Measurements from ENCODE around the gene GHRL.

GHRL gene

GRCh38 chr3:10292505-10293419 is at the start of gene GHRL:
GHRL (minus strand) TSS chr3:10292947; CDS start chr3:10290180, 2,767 bp downstream.
- Histone ChIP-seq H3K4me3 (ENCODE audit: low read length in 2 of 2) (no peak within 1 kb of the TSS), H3K27ac (ENCODE audit: low read length) (no peak within 1 kb of the TSS), H3K36me3 (ENCODE audit: control insufficient read depth in 2 of 2, insufficient read depth in 2 of 2, low read length in 2 of 2) (peaks cover 11 to 23% of the 10 kb centered on the region in 2 donors)

GRCh38 chr3:10341901-10342398 is 49.2 kb upstream of the GHRL start:
- Histone ChIP-seq H3K27ac (ENCODE audit: low read length) (no peak overlapping the region), H3K4me1 (ENCODE audit: control insufficient read depth, insufficient read depth, low read length) (no peaks in the 10 kb centered on the region), H3K4me3 (ENCODE audit: low read length in 2 of 2) (no peak overlapping the region), H3K36me3 (ENCODE audit: control insufficient read depth in 2 of 2, insufficient read depth in 2 of 2, low read length in 2 of 2) (no peaks in the 10 kb centered on the region), H3K9me3 (ENCODE audit: control insufficient read depth in 2 of 2, low read length in 2 of 2) (no peaks in the 10 kb centered on the region), H3K9ac (ENCODE audit: low read length in 2 of 2) (no peak overlapping the region), H3K27me3 (ENCODE audit: control insufficient read depth in 1 of 2, insufficient read depth in 2 of 2, low read length in 2 of 2) (no peaks in the 10 kb centered on the region)

More at GRCh38 chr3:10292505-10293419, at the start of gene GHRL:
- Histone ChIP-seq H3K4me1 (ENCODE audit: control insufficient read depth, insufficient read depth, low read length) (no peaks in the 10 kb centered on the region), H3K9ac (ENCODE audit: low read length in 2 of 2) (no peak within 1 kb of the TSS), H3K9me3 (ENCODE audit: control insufficient read depth in 2 of 2, low read length in 2 of 2) (no peaks in the 10 kb centered on the region), H3K27me3 (ENCODE audit: control insufficient read depth in 1 of 2, insufficient read depth in 2 of 2, low read length in 2 of 2) (no peaks in the 10 kb centered on the region)

- Histone ChIP-seq H3K4me1 (ENCODE audit: control insufficient read depth, insufficient read depth, low read length) (no peaks in the 10 kb centered on the region), H3K9me3 (ENCODE audit: control insufficient read depth in 2 of 2, low read length in 2 of 2) (no peaks in the 10 kb centered on the region), H3K27me3 (ENCODE audit: control insufficient read depth in 1 of 2, insufficient read depth in 2 of 2, low read length in 2 of 2) (no peaks in the 10 kb centered on the region), H3K4me3 (ENCODE audit: low read length in 2 of 2) (no peak overlapping the region), H3K9ac (ENCODE audit: low read length in 2 of 2) (no peak overlapping the region), H3K27ac (ENCODE audit: low read length) (no peak overlapping the region), H3K36me3 (ENCODE audit: control insufficient read depth in 2 of 2, insufficient read depth in 2 of 2, low read length in 2 of 2) (no peaks in the 10 kb centered on the region)
Measured at GRCh38 chr3:10340476-10340875, 47.7 kb upstream of the GHRL start.

GRCh38 chr3:10340046-10340445 is 47.3 kb upstream of the GHRL start:
- Histone ChIP-seq H3K36me3 (ENCODE audit: control insufficient read depth in 2 of 2, insufficient read depth in 2 of 2, low read length in 2 of 2) (no peaks in the 10 kb centered on the region), H3K9me3 (ENCODE audit: control insufficient read depth in 2 of 2, low read length in 2 of 2) (no peaks in the 10 kb centered on the region), H3K27me3 (ENCODE audit: control insufficient read depth in 1 of 2, insufficient read depth in 2 of 2, low read length in 2 of 2) (no peaks in the 10 kb centered on the region), H3K27ac (ENCODE audit: low read length) (no peak overlapping the region), H3K9ac (ENCODE audit: low read length in 2 of 2) (no peak overlapping the region), H3K4me3 (ENCODE audit: low read length in 2 of 2) (no peak overlapping the region), H3K4me1 (ENCODE audit: control insufficient read depth, insufficient read depth, low read length) (no peaks in the 10 kb centered on the region)

GRCh38 chr3:10339376-10339955 is 46.7 kb upstream of the GHRL start:
- Histone ChIP-seq H3K36me3 (ENCODE audit: control insufficient read depth in 2 of 2, insufficient read depth in 2 of 2, low read length in 2 of 2) (no peaks in the 10 kb centered on the region), H3K27me3 (ENCODE audit: control insufficient read depth in 1 of 2, insufficient read depth in 2 of 2, low read length in 2 of 2) (no peaks in the 10 kb centered on the region), H3K4me3 (ENCODE audit: low read length in 2 of 2) (no peak overlapping the region), H3K27ac (ENCODE audit: low read length) (no peak overlapping the region), H3K9ac (ENCODE audit: low read length in 2 of 2) (no peak overlapping the region), H3K9me3 (ENCODE audit: control insufficient read depth in 2 of 2, low read length in 2 of 2) (no peaks in the 10 kb centered on the region), H3K4me1 (ENCODE audit: control insufficient read depth, insufficient read depth, low read length) (no peaks in the 10 kb centered on the region)

- Histone ChIP-seq H3K27ac (ENCODE audit: low read length) (no peak overlapping the region), H3K27me3 (ENCODE audit: control insufficient read depth in 1 of 2, insufficient read depth in 2 of 2, low read length in 2 of 2) (no peaks in the 10 kb centered on the region), H3K9me3 (ENCODE audit: control insufficient read depth in 2 of 2, low read length in 2 of 2) (no peaks in the 10 kb centered on the region), H3K4me3 (ENCODE audit: low read length in 2 of 2) (no peak overlapping the region), H3K4me1 (ENCODE audit: control insufficient read depth, insufficient read depth, low read length) (no peaks in the 10 kb centered on the region), H3K36me3 (ENCODE audit: control insufficient read depth in 2 of 2, insufficient read depth in 2 of 2, low read length in 2 of 2) (no peaks in the 10 kb centered on the region), H3K9ac (ENCODE audit: low read length in 2 of 2) (no peak overlapping the region)
Measured at GRCh38 chr3:10338591-10339353, 46.0 kb upstream of the GHRL start.

- Histone ChIP-seq H3K36me3 (ENCODE audit: control insufficient read depth in 2 of 2, insufficient read depth in 2 of 2, low read length in 2 of 2) (no peaks in the 10 kb centered on the region), H3K4me3 (ENCODE audit: low read length in 2 of 2) (no peak overlapping the region), H3K27me3 (ENCODE audit: control insufficient read depth in 1 of 2, insufficient read depth in 2 of 2, low read length in 2 of 2) (no peaks in the 10 kb centered on the region), H3K4me1 (ENCODE audit: control insufficient read depth, insufficient read depth, low read length) (no peaks in the 10 kb centered on the region), H3K9me3 (ENCODE audit: control insufficient read depth in 2 of 2, low read length in 2 of 2) (no peaks in the 10 kb centered on the region), H3K27ac (ENCODE audit: low read length) (no peak overlapping the region), H3K9ac (ENCODE audit: low read length in 2 of 2) (no peak overlapping the region)
Measured at GRCh38 chr3:10338164-10338470, 45.4 kb upstream of the GHRL start.

- no peak overlapping the region for H3K27ac ChIP-seq (ENCODE audit: low read length)
- no peaks in the 10 kb centered on the region for H3K4me1 ChIP-seq (ENCODE audit: control insufficient read depth, insufficient read depth, low read length)
- no peak overlapping the region for H3K4me3 ChIP-seq (ENCODE audit: low read length in 2 of 2)
- H3K36me3 ChIP-seq (ENCODE audit: control insufficient read depth in 2 of 2, insufficient read depth in 2 of 2, low read length in 2 of 2) = no peaks in the 10 kb centered on the region
- no peaks in the 10 kb centered on the region for H3K9me3 ChIP-seq (ENCODE audit: control insufficient read depth in 2 of 2, low read length in 2 of 2)
- H3K27me3 ChIP-seq (ENCODE audit: control insufficient read depth in 1 of 2, insufficient read depth in 2 of 2, low read length in 2 of 2) = peaks cover 0 to 1% of the 10 kb centered on the region in 2 donors
- H3K9ac ChIP-seq (ENCODE audit: low read length in 2 of 2) = no peak overlapping the region
Measured at GRCh38 chr3:10337323-10338163, 44.8 kb upstream of the GHRL start.

- Histone ChIP-seq H3K27ac (ENCODE audit: low read length) (no peak overlapping the region), H3K9ac (ENCODE audit: low read length in 2 of 2) (no peak overlapping the region), H3K9me3 (ENCODE audit: control insufficient read depth in 2 of 2, low read length in 2 of 2) (no peaks in the 10 kb centered on the region)
Measured at GRCh38 chr3:10336761-10337160, 44.0 kb upstream of the GHRL start.

More at GRCh38 chr3:10336761-10337160, 44.0 kb upstream of the GHRL start:
- Histone ChIP-seq H3K36me3 (ENCODE audit: control insufficient read depth in 2 of 2, insufficient read depth in 2 of 2, low read length in 2 of 2) (no peaks in the 10 kb centered on the region), H3K27me3 (ENCODE audit: control insufficient read depth in 1 of 2, insufficient read depth in 2 of 2, low read length in 2 of 2) (peaks cover 0 to 3% of the 10 kb centered on the region in 2 donors), H3K4me3 (ENCODE audit: low read length in 2 of 2) (no peak overlapping the region), H3K4me1 (ENCODE audit: control insufficient read depth, insufficient read depth, low read length) (no peaks in the 10 kb centered on the region)

Data from stomach smooth muscle (tissue), 2 donors.